GM18519 (cell line): ENCODE measurements around the gene PLCL1.
"Not testable (repeated sequence)": the region's sequence is repeated elsewhere in the genome, so short reads cannot be mapped to it uniquely, and the experiment has no call there.

Source experiments
- ATAC-seq: cut with Tn5 transposase; IDR thresholded peaks from one replicate; pipeline ENCODE4 v1.9.1; 2021; ENCODE audit warnings: mild to moderate bottlenecking, moderate library complexity; ENCODE audit not compliant: unreplicated experiment, low FRiP score

Gene PLCL1

GRCh38 chr2:197805715-197806633, 1.6 kb downstream of the PLCL1 start:
- no peak for ATAC-seq

- no peak for ATAC-seq
These were observed 4.7 kb downstream of the PLCL1 start for GRCh38 chr2:197809064-197809463.

GRCh38 chr2:197810016-197810415, 5.6 kb downstream of the PLCL1 start:
- ATAC-seq: no peak

- ATAC-seq: no peak
These were observed 6.1 kb downstream of the PLCL1 start for GRCh38 chr2:197810491-197810890.

GRCh38 chr2:197813093-197813787, 8.8 kb downstream of the PLCL1 start:
- no peak for ATAC-seq

GRCh38 chr2:197814526-197814925, 10.1 kb downstream of the PLCL1 start:
- no peak for ATAC-seq

- no peak for ATAC-seq
These were observed 17.3 kb downstream of the PLCL1 start for GRCh38 chr2:197821550-197822289.

GRCh38 chr2:197822333-197822732, 17.9 kb downstream of the PLCL1 start:
- no peak for ATAC-seq

GRCh38 chr2:197827618-197828017, 23.2 kb downstream of the PLCL1 start:
- ATAC-seq: no peak

- ATAC-seq: no peak
These were observed 24.2 kb downstream of the PLCL1 start for GRCh38 chr2:197828464-197829135.

GRCh38 chr2:197834771-197835170, 30.4 kb downstream of the PLCL1 start:
- ATAC-seq: not testable (repeated sequence)

- ATAC-seq: no peak
These were observed 30.9 kb downstream of the PLCL1 start for GRCh38 chr2:197835293-197835692.

GRCh38 chr2:197838036-197838435, 33.6 kb downstream of the PLCL1 start:
- peak; percentile 93 for ATAC-seq

GRCh38 chr2:197838579-197838978, 34.2 kb downstream of the PLCL1 start:
- no peak for ATAC-seq

- ATAC-seq: no peak
These were observed 34.9 kb downstream of the PLCL1 start for GRCh38 chr2:197839327-197839726.

GRCh38 chr2:197839856-197840255, 35.5 kb downstream of the PLCL1 start:
- ATAC-seq: no peak

- no peak for ATAC-seq
These were observed 41.7 kb downstream of the PLCL1 start for GRCh38 chr2:197846128-197846527.

- no peak for ATAC-seq
These were observed 42.4 kb downstream of the PLCL1 start for GRCh38 chr2:197846777-197847176.

- ATAC-seq: no peak
These were observed 43.4 kb downstream of the PLCL1 start for GRCh38 chr2:197847651-197848401.

- ATAC-seq: no peak
These were observed 44.2 kb downstream of the PLCL1 start for GRCh38 chr2:197848602-197849001.
